Calu3 (cell line): ENCODE results near the gene PSTPIP1. TPM values are rescaled to one million over a fixed set of nuclear protein-coding genes. Genes with fewer than 3 reads are reported as not detected.

ENCODE experiments used
- BruUV-seq: library from RNA; stranded (reverse); fragments of 400-500 nt; replicated peaks from 2 replicates; lab custom pipeline; 2021; lab: Mats Ljungman, UMichigan
- CTCF ChIA-PET: fragments of 300-600 bp; sonication (Branson Sonifier 250); formaldehyde crosslinking; loops from one replicate; lab custom pipeline; 2022; ENCODE audit warnings: antibody characterized with exemption; lab: Charles Lee
- DNase-seq: peaks from one replicate; pipeline ENCODE4 v3.0.0; 2022
- H3K27ac Mint-ChIP-seq: one replicate; pipeline ENCODE4 v1.8.0; 2022; ENCODE audit warnings: mixed read lengths; ENCODE audit not compliant: unreplicated experiment
- H3K27me3 Mint-ChIP-seq: one replicate; pipeline ENCODE4 v1.8.0; 2022; ENCODE audit warnings: mixed read lengths; ENCODE audit not compliant: unreplicated experiment
- H3K36me3 Mint-ChIP-seq: one replicate; pipeline ENCODE4 v1.8.0; 2022; ENCODE audit warnings: mild to moderate bottlenecking, moderate library complexity, mixed read lengths; ENCODE audit not compliant: insufficient read depth, unreplicated experiment
- H3K4me1 Mint-ChIP-seq: one replicate; pipeline ENCODE4 v1.8.0; 2022; ENCODE audit warnings: mild to moderate bottlenecking, low read depth, mixed read lengths; ENCODE audit not compliant: unreplicated experiment
- H3K4me3 Mint-ChIP-seq: one replicate; pipeline ENCODE4 v1.8.0; 2022; ENCODE audit warnings: mild to moderate bottlenecking, low read depth, moderate library complexity, mixed read lengths; ENCODE audit not compliant: unreplicated experiment
- H3K9me3 Mint-ChIP-seq: one replicate; pipeline ENCODE4 v1.8.0; 2022; ENCODE audit warnings: low read depth, mixed read lengths; ENCODE audit not compliant: unreplicated experiment
- CTCF ChIP-seq: fragments of 200-600 bp; IDR thresholded peaks from one replicate; pipeline ENCODE4 v1.8.0; 2022; ENCODE audit warnings: antibody characterized with exemption; ENCODE audit not compliant: unreplicated experiment
- intact Hi-C: fragments of 100-400 bp; cut with micrococcal nuclease; formaldehyde crosslinking; loops from one replicate; pipeline ENCODE4 v1.10.0; 2022; ENCODE audit not compliant: unreplicated experiment
- total RNA-seq: library from RNA; stranded (reverse); gene quantifications from 2 replicates; pipeline ENCODE4 v1.2.3, GENCODE V29; 2022

PSTPIP1 gene
- total RNA-seq, 1 experiment from 2014 or later, result not detected

DNA sequence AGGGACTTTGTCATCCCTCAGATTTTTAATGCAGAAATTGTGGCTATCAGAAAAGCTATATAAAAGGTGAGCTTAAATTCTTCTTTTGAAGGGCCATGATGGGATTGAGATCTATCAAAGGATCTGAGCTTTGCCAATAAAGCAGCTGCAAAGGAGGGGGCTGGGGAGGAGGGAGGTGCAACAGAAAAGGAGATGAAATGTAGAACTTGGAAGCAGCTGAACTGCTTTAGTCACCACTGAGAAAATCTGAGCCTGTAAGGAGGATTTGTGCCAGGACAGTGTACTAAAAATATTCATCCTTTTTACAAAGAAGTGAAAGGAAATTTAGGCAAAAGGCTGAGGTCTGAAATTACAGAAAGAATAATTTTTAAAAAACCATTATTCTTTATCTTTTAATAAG is 65.6 kb downstream of the PSTPIP1 start:
- TF ChIP-seq CTCF, result no peak
- H3K27me3 Mint-ChIP-seq, result no peaks in the 10 kb centered on the region
- no TSS peak for BruUV-seq
- intact Hi-C loops, result no loop called here
- DNase-seq, result no peak
- H3K4me1 Mint-ChIP-seq, result peaks cover 69% of the 10 kb centered on the region
- H3K9me3 Mint-ChIP-seq, result no peaks in the 10 kb centered on the region
- no peak overlapping the region for H3K27ac Mint-ChIP-seq
- peaks cover 5% of the 10 kb centered on the region for H3K36me3 Mint-ChIP-seq
- CTCF ChIA-PET, result interaction anchor here (0.6 to 0.7 kb wide), 2 partner anchors 100 to 750 kb away, joined by 4 to 8 read pairs; no protein-coding TSS in a partner anchor
- no peak overlapping the region for H3K4me3 Mint-ChIP-seq

- no TSS peak for BruUV-seq
- no peaks in the 10 kb centered on the region for H3K9me3 Mint-ChIP-seq
- peak overlapping the region; percentile 69 for H3K27ac Mint-ChIP-seq
- DNase-seq, result no peak
- no peaks in the 10 kb centered on the region for H3K27me3 Mint-ChIP-seq
- H3K4me3 Mint-ChIP-seq, result peak overlapping the region; percentile 42
- H3K36me3 Mint-ChIP-seq, result peaks cover 16% of the 10 kb centered on the region
- TF ChIP-seq CTCF, result no peak
- CTCF ChIA-PET, result no interaction called here
- H3K4me1 Mint-ChIP-seq, result peaks cover 76% of the 10 kb centered on the region
- intact Hi-C loops, result no loop called here
These were observed 68.3 kb downstream of the PSTPIP1 start for GRCh38 chr15:77063249-77063648.

- peaks cover 77% of the 10 kb centered on the region for H3K4me1 Mint-ChIP-seq
- peak overlapping the region; percentile 69 for H3K27ac Mint-ChIP-seq
- BruUV-seq, result no TSS peak
- H3K9me3 Mint-ChIP-seq, result no peaks in the 10 kb centered on the region
- DNase-seq, result no peak
- no peaks in the 10 kb centered on the region for H3K27me3 Mint-ChIP-seq
- CTCF ChIA-PET, result interaction anchor here (0.9 to 1.2 kb wide), 2 partner anchors 28 to 40 kb away, joined by 3 to 5 read pairs; no protein-coding TSS in a partner anchor
- no peak for TF ChIP-seq CTCF
- intact Hi-C loops, result no loop called here
- H3K4me3 Mint-ChIP-seq, result peak overlapping the region; percentile 42
- peaks cover 21% of the 10 kb centered on the region for H3K36me3 Mint-ChIP-seq
These were observed 69.1 kb downstream of the PSTPIP1 start for GRCh38 chr15:77064063-77064462.

DNA sequence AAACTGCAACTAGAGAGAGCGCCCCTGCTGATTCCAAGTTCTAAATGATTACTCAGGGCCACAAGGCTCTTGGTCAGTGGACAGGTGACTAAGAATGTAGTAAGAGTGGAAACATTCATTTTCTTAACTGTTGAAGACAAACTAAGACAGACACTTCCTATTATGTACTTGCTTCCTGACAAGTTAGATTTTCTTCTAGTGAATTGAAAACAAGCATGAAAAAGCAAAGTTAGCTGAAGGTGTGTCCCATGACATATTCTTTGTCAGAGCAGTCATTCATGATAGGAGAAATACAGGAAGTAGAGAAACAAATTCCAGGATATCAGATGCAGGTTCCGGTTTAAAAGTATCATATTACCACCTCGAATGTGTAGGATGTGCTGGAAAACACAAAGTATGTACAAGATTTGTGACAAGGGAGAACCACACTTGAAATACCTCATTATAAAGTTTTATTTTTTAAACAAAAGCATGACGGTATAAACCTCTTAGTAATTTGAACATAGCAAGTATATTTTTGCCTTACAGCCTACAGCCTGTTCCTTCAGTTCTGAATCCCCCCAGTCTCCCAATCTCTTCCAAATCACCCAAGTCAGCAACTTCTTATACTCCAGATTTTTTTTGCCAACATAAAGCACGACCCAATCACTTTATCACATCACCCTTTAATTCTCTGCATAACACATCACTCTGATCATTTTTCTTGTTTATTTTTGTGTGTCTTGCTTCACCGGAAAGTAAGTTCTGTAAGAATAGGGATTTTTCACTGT is 69.8 kb downstream of the PSTPIP1 start:
- peak overlapping the region; percentile 36 for H3K4me3 Mint-ChIP-seq
- CTCF ChIA-PET, result interaction anchor here (0.9 to 1.2 kb wide), 2 partner anchors 29 to 39 kb away, joined by 3 to 5 read pairs; no protein-coding TSS in a partner anchor
- peak overlapping the region; percentile 69 for H3K27ac Mint-ChIP-seq
- peak; percentile 46 for DNase-seq
- peaks cover 82% of the 10 kb centered on the region for H3K4me1 Mint-ChIP-seq
- H3K36me3 Mint-ChIP-seq, result peaks cover 28% of the 10 kb centered on the region
- no peaks in the 10 kb centered on the region for H3K27me3 Mint-ChIP-seq
- BruUV-seq, result no TSS peak
- no peak for TF ChIP-seq CTCF
- no peaks in the 10 kb centered on the region for H3K9me3 Mint-ChIP-seq
- intact Hi-C loops, result no loop called here
